MG63 (cell line): ENCODE measurements around the gene FAM13A. TPM values are rescaled to one million over a fixed set of nuclear protein-coding genes. Genes with fewer than 3 reads are reported as not detected.
"Not testable (repeated sequence)": the region's sequence is repeated elsewhere in the genome, so short reads cannot be mapped to it uniquely, and the experiment has no call there.

Experiments
- DNase-seq: peaks from one replicate; pipeline ENCODE4 v3.0.0-alpha.2; 2020
- H3K27me3 ChIP-seq: fragments of 250-450 bp; sonication (Bioruptor Pico); 2 replicates; pipeline ENCODE4 v1.5.1; 2020; ENCODE audit warnings: mild to moderate bottlenecking, moderate library complexity
- H3K36me3 ChIP-seq: fragments of 250-450 bp; sonication (Bioruptor Pico); 2 replicates; pipeline ENCODE4 v1.5.1; 2020; ENCODE audit warnings: mild to moderate bottlenecking, moderate library complexity
- H3K4me3 ChIP-seq: fragments of 250-450 bp; sonication (Bioruptor Pico); 2 replicates; pipeline ENCODE4 v1.5.1; 2020; ENCODE audit warnings: mild to moderate bottlenecking, moderate library complexity
- H3K9me3 ChIP-seq: fragments of 250-450 bp; sonication (Bioruptor Pico); 2 replicates; pipeline ENCODE4 v1.5.1; 2020; ENCODE audit warnings: mild to moderate bottlenecking, moderate library complexity
- total RNA-seq: library from RNA; depleted of rRNA; stranded (reverse); fragments of >200 nt; shearing (Covaris generic); gene quantifications from 2 replicates; pipeline ENCODE4 v1.2.3, GENCODE V29; 2014; ENCODE audit warnings: low replicate concordance

FAM13A gene
- total RNA-seq, 1 experiment from 2014 or later: 6.4 TPM

GRCh38 chr4:89014897-89015296 is 42.1 kb downstream of the FAM13A start:
- not testable (repeated sequence) for H3K4me3 ChIP-seq, H3K27me3 ChIP-seq, DNase-seq, H3K9me3 ChIP-seq, H3K36me3 ChIP-seq

GRCh38 chr4:89009761-89010369 is 47.1 kb downstream of the FAM13A start:
- Histone ChIP-seq H3K27me3 (no peaks in the 10 kb centered on the region), H3K4me3 (no peak overlapping the region), H3K36me3 (no peaks in the 10 kb centered on the region), H3K9me3 (no peaks in the 10 kb centered on the region)
- DNase-seq: no peak

DNA sequence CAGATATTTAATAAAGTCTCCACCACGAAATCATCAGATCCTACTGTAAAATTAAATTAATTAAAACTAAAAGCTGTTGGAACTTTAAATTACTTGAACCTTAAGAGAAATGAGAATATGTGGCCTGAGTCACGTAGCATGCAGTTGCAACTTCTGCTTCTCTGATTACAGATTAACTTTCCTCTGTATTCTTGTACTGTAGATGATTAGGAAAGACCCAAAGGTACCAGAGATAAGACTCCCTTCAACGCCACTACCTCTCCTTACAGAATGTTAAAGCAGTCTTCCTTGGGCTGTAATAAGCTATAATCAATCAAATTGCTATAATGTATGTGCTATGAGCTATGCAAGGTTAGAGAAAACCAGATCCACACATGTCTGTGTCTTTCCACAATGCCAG is 47.9 kb downstream of the FAM13A start:
- Histone ChIP-seq H3K4me3 (no peak overlapping the region), H3K9me3 (no peaks in the 10 kb centered on the region), H3K36me3 (no peaks in the 10 kb centered on the region), H3K27me3 (no peaks in the 10 kb centered on the region)
- no peak for DNase-seq

GRCh38 chr4:89008166-89008565 is 48.8 kb downstream of the FAM13A start:
- DNase-seq: no peak
- no peaks in the 10 kb centered on the region for H3K27me3 ChIP-seq
- no peaks in the 10 kb centered on the region for H3K9me3 ChIP-seq
- no peaks in the 10 kb centered on the region for H3K36me3 ChIP-seq
- H3K4me3 ChIP-seq: no peak overlapping the region

DNA sequence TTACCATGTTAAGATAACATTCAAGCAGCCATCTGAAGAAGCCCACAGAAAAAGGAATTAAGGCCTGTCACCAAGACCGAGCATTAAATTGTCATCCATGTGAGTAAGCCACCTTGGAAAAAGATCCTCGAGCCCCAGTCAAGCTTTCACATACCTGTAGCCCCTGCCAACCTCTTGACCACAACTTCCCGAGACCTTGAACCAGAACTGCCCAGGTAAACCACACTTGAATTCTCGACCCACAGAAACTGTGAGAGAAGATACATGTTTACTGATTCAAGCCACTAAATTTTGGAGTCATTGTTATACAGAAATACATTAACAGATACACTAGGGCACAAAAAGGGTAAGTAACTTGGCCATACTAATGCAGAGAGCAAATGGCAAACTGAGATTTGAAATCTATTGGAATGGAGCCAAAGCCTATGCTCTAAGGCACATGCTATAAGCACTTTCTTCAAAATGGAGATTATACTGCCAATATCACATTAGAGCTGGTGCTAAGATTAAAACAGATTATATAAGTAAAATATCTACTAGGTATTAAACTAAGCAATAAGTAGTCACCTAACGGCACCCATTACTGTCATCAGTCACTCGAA is 49.5 kb downstream of the FAM13A start:
- no peak for DNase-seq
- Histone ChIP-seq H3K36me3 (no peaks in the 10 kb centered on the region), H3K4me3 (no peak overlapping the region), H3K9me3 (no peaks in the 10 kb centered on the region), H3K27me3 (no peaks in the 10 kb centered on the region)

DNA sequence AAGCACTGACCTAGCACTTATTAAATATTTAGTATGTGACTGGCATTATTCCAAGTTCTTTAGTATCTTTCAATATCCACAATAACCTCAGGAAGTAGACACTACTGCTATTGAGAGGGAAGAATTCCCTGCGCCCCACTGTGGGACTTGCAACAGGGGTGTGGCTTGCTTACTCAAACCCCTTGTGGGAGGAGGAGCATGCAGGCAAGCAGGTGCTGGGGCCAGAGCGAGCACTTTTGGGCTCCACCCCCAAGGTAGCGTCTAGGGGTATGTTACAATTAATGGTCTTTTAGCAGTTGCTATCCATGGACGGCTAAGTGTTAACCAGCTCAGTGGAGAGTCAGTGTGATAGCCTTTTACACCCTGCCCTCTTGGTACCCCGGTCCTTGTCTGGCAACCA is 50.7 kb downstream of the FAM13A start:
- H3K36me3 ChIP-seq: no peaks in the 10 kb centered on the region
- no peak overlapping the region for H3K4me3 ChIP-seq
- H3K9me3 ChIP-seq: no peaks in the 10 kb centered on the region
- no peak for DNase-seq
- H3K27me3 ChIP-seq: no peaks in the 10 kb centered on the region

DNA sequence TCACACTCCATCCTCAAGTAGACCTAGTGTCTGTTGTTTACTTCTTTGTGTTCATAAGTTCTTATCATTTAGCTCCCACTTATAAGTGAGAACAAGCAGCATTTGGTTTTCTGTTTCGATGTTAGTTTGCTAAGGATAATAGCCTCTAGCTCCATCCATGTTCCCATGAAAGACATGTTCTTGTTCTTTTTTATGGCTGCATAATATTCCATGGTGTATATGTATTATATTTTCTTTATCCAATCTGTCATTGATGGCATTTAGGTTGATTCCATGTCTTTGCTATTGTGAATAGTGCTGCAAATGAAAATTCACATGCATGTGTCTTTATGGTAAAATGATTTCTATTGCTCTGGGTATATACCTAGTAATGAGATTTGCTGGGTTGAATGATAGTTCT is 51.9 kb downstream of the FAM13A start:
- not testable (repeated sequence) for H3K27me3 ChIP-seq, H3K9me3 ChIP-seq, H3K4me3 ChIP-seq, H3K36me3 ChIP-seq, DNase-seq

DNA sequence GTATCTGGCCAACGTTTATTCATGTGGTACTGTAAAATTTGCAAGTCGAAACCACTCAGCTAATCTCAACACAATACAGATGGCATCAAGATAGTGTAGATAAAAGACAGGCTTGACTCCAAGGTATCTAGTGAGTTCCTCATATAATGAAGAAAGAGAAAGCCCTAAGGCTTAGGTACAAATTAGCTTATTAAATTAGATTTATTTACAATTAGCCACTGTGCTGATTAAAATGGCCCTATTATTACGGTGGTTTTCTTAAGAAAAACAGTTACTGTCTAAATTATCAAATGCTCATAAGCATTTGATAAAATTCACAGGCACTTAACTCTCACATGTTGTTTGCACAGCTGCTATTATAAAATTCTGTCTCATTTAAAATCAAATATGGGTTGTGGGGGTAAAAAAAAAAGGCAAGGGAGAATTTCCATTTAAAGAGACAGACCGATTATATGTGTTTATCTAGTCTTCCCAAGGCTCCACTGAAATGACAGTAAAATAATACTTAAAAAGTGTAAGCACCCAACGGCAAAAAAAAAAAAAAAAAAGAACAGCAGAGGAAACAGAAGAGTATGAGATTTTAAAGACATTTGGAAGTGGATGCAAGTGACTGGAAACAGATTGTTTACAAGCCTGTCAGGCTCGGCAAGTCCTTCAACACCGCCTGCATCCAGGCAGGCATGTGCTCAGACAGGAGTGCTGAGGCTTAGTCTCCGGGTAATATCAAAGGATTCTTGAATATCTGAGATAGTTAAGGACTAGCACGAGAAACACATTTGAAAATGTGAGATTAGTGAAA is 55.1 kb downstream of the FAM13A start:
- Histone ChIP-seq H3K9me3 (no peaks in the 10 kb centered on the region), H3K27me3 (no peaks in the 10 kb centered on the region), H3K4me3 (no peak overlapping the region), H3K36me3 (no peaks in the 10 kb centered on the region)
- no peak for DNase-seq

GRCh38 chr4:89000844-89001360 is 56.1 kb downstream of the FAM13A start:
- Histone ChIP-seq H3K4me3 (no peak overlapping the region), H3K27me3 (no peaks in the 10 kb centered on the region), H3K9me3 (no peaks in the 10 kb centered on the region), H3K36me3 (no peaks in the 10 kb centered on the region)
- no peak for DNase-seq

DNA sequence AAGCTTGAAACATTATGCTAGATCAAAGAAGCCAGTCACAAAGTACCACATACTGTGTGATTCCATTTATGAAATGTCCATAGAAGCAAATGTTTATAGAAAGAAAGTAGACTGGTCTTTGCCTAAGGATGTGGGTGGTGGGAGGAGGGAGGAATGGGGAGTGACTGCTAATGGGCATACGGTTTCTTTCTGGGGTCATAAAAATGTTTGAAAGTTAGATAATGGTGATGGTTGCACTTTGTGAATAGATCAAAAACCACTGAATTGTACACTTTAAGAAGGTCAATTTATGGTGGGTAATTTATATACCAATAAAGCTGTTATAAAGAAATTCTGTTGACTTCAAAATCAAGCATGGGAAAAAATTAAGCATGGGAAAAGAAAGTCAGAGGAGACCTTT is 56.6 kb downstream of the FAM13A start:
- Histone ChIP-seq H3K36me3 (no peaks in the 10 kb centered on the region), H3K4me3 (no peak overlapping the region), H3K27me3 (no peaks in the 10 kb centered on the region), H3K9me3 (no peaks in the 10 kb centered on the region)
- no peak for DNase-seq

GRCh38 chr4:88999392-88999930 is 57.5 kb downstream of the FAM13A start:
- Histone ChIP-seq H3K9me3 (no peaks in the 10 kb centered on the region), H3K36me3 (no peaks in the 10 kb centered on the region), H3K27me3 (no peaks in the 10 kb centered on the region), H3K4me3 (no peak overlapping the region)
- DNase-seq: no peak

- Histone ChIP-seq H3K36me3 (no peaks in the 10 kb centered on the region), H3K9me3 (no peaks in the 10 kb centered on the region), H3K4me3 (no peak overlapping the region), H3K27me3 (no peaks in the 10 kb centered on the region)
- no peak for DNase-seq
These were observed 58.1 kb downstream of the FAM13A start for GRCh38 chr4:88998891-88999290.

DNA sequence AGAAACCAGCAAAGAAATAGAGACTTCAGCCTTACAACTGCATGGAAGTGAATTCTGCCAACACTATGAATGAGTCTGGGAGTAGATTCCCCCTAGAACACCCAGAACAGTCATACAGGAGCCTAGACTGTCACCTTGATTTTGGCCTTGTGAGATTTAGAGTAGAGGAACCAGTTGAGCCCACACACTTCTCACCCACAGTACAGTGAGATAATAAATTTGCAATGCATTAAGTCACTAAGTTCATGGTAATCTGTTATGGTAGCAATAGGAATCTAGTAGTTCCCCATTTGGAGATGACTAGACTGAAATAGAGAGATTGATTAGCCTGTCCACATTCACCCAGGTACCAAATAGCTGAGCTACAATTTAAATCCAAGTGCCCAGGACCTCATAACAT is 59.0 kb downstream of the FAM13A start:
- Histone ChIP-seq H3K4me3 (no peak overlapping the region), H3K9me3 (no peaks in the 10 kb centered on the region), H3K27me3 (no peaks in the 10 kb centered on the region), H3K36me3 (no peaks in the 10 kb centered on the region)
- no peak for DNase-seq

DNA sequence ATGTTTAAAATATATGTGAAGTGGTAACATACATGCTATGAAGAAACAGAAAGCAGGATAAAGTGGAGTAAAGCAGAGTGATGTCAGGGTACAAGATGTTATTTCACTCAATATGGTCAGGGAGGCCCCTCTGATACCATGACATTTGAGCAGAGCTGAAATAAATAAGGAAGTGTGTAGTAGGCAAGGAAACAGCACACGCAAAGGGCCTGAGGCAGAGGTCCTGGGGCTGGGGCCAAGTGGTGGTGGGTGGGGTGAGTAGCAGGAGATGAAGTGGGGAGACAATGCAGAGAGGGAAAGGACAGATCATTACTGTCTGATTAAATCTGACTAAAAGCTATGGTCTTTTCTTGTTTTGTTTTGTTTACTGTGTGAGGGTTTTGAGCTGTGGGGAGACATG is 61.1 kb downstream of the FAM13A start:
- Histone ChIP-seq H3K27me3 (no peaks in the 10 kb centered on the region), H3K4me3 (no peak overlapping the region), H3K36me3 (no peaks in the 10 kb centered on the region), H3K9me3 (no peaks in the 10 kb centered on the region)
- no peak for DNase-seq

DNA sequence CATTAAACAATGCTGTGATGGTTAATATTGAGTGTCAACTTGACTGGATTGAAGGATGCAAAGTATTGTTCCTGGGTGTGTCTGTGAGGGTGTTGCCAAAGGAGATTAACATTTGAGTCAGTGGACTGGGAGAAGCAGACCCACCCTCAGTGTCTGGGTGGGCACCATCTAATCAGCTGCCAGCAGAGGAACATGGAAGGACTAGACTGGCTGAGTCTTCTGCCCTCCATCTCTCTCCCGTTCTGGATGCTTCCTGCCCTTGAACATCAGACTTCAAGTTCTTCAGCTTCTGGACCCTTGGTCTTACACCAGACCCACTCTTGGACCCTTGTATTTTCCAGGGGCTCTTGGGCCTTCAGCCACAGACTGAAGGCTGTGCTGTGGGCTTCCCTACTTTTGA is 61.7 kb downstream of the FAM13A start:
- H3K27me3 ChIP-seq, H3K9me3 ChIP-seq, H3K4me3 ChIP-seq, DNase-seq, H3K36me3 ChIP-seq: not testable (repeated sequence)

- H3K4me3 ChIP-seq: no peak overlapping the region
- H3K36me3 ChIP-seq: no peaks in the 10 kb centered on the region
- no peaks in the 10 kb centered on the region for H3K9me3 ChIP-seq
- H3K27me3 ChIP-seq: no peaks in the 10 kb centered on the region
- no peak for DNase-seq
These were observed 63.7 kb downstream of the FAM13A start for GRCh38 chr4:88993246-88993645.

DNA sequence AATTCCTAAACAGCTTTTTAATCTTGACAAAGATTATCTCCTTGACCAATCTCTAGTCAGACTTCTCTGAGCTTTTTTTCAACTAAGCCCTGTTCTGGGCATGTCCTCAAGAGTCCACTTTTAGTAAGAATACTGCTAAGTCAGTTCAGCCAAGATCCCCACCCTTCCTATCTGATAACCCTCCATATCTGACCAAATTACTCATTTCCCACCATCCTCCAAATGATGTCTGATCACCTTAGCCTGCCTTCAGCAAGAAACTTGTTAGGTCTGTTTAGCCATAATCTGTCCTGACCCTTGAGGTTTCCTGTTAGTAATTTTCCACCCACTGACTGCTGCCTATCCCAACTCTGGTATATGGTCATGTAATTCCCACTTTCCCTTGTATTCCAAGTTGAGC is 65.2 kb downstream of the FAM13A start:
- Histone ChIP-seq H3K4me3 (no peak overlapping the region), H3K36me3 (no peaks in the 10 kb centered on the region), H3K9me3 (no peaks in the 10 kb centered on the region), H3K27me3 (no peaks in the 10 kb centered on the region)
- DNase-seq: no peak
